HT1080 (cell line): ENCODE data around the gene CERS1. TPM values are rescaled to one million over a fixed set of nuclear protein-coding genes. Genes with fewer than 3 reads are reported as not detected.

ENCODE experiments used
- DNase-seq: peaks from one replicate; pipeline ENCODE4 v3.0.0-alpha.2; 2015; ENCODE audit warnings: low read depth
- total RNA-seq: library from RNA; depleted of rRNA; stranded (reverse); fragments of >200 nt; shearing (Covaris generic); gene quantifications from 2 replicates; pipeline ENCODE4 v1.2.3, GENCODE V29; 2014

CERS1 gene
- total RNA-seq, 1 experiment from 2014 or later: 3.4 TPM

DNA sequence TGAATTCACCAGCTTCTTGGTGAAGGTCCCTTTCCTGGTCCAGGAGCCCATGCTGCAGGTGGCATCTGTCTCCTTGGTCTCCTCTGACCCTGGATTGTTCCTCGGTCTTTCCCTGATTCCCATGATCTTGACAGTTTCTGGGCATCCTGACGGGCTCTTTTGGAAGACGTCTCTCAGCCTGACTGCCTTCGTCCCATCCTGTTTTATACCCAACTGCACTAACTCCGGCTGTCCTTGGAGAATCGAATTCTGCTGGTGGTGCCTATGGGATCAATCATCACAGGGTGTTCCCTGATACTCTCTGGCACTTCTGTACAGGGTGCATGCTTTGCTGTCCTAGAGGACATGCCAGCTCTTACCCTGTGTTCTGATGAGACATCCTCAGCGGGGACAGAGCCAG, 19.1 kb downstream of the CERS1 start:
- no peak for DNase-seq

- DNase-seq: no peak
Measured at GRCh38 chr19:18875726-18876125, 20.2 kb downstream of the CERS1 start.

- DNase-seq: no peak
Measured at GRCh38 chr19:18871543-18871942, 24.4 kb downstream of the CERS1 start.

DNA sequence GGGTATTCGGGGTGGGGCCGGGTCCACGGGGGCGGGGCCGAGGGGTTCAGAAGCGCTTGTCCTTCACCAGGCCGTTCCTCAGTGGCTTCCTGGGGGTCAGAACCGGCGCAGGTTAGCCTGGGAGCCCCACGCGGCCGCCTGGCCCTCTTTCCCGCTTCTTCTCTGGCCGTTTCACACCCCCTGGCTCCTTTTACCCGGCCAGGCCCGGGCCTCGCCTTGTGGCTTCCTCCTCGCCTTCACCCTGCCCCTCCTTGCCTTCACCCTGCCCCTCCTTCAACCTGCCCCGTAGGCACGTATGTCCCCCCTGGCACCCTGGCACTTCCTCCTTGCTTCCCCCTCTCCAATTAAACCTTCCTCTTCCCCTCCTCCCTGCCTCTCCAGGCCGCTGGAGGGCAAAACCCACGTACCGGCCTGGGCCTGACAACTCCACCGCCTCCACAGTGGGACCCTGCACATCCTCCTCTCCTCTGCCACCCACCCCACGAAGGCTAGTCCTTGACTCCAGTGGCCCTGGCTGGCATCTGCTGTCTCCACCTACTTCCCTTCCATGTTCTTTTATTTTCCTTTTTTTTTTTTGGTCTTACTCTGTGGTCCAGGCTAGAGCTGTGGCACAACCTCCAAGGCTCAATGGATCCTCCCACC, 25.3 kb downstream of the CERS1 start:
- no peak for DNase-seq

GRCh38 chr19:18869781-18870530, 26.0 kb downstream of the CERS1 start:
- no peak for DNase-seq

DNA sequence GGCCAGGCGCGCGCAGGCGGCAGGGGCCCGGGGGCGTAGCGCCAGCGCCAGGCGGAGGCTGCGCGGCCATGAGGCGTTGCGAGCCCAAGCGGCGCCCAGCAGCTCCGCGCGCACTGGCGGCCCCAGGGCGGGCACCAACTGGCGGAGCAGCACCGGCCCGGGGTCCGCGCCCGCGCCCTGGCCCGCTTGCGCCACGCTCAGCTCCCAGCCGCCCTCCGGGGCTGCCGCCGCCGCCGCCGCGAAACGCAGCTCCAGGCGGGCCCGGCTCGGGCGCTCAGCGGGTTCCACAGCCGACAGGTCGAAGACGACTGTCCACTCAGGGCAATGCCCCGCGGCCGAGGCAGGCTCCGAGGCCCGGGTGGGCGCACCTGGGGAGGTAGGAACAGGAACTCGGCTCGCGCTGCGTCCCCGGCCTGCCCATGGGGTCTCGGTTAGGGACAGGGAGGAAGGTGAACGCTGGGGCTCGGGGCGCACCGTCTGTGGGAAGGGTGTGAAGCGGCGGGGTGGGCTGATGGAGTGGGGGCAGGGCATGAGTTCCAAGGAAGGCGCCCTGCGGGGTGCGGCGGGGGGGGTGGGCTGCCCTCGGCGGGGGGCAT, 26.8 kb downstream of the CERS1 start:
- no peak for DNase-seq

DNA sequence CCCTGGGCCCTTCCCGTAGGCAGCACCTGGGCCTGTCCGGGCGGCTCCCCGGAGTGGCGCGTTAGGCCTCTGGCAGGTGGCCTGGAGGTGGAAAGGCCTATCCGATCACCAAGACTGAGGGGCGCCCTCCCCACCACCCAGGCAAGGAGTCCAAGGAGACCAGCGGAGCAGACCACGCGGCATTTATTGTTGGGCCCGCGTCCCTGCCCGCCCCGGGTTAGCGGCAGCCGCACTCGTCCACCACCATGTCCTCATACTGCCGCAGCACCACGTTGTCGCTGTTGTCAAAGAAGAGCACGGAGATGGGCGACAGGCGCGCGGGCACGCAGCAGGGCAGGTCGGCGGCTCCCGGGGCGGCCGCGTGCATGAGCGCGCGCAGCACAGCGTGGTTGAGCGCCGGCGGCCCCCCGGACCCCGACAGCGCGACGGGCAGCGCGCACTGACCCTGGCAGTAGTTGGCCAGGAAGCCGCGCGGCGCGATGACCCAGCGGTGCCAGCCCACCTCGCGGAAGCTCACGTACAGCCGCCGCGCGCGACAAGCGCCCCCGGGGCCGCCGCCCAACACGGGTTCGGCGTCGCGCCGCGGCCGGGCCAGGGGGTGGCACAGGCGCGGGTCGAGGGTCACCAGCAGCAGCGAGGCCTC, 27.5 kb downstream of the CERS1 start:
- no peak for DNase-seq

DNA sequence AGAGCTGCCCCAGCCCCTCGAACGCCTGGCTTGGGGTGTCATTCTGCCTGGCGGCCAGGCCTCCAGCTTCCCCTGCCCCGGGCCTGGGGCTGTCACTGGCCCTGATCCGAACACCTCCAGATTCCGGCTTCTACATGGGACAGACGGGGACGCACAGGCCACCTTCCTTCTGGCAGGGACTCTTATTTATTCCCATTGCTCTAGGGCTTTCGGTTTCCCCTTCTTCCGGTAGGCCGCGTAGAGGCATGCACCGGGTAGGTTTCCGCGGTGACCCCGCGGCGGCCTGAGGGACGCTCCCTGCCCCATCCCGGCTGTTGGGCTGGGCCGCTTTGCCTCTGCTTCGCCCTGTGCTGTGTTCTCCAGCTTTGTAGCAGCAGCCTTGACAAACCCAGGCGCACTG, 28.2 kb downstream of the CERS1 start:
- DNase-seq: no peak

DNA sequence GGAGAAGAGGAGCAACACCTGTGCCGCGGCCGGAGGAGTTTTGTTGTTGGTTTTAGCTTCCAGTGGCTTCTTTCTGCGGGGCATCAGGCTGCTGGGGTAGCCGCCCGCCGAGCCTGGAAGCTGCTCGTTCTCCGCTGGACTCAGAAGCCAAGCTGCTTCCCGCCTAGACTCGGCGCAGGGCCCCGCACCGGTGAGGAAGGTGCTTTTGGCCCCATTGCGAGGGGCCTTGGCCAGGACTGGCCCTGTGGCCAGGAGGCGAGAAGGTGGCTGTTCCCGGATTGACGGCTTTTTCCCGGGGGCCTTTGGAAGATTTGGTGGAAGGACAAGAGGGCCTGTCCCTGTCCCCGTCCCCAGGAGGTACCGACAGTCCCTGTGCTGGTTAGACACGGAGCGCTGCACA, 28.8 kb downstream of the CERS1 start:
- no peak for DNase-seq

DNA sequence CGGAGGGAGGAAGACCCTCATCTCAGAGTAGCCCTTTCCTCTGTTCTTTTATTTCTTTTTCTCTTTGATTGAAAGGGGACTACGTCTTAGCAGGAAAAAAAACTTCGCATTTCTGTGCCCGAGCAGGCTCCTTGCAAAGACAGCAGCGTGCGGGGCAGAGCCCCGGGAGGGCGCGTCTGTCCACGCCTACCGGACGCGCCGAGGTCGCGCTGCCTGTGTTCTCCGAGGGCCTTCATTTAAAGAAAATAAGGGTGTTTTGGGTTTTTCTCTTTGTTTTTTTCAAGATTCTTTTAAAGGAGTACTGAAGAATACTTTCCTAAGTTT, 29.2 kb downstream of the CERS1 start:
- no peak for DNase-seq

- peak; percentile 47 for DNase-seq
Measured at GRCh38 chr19:18865973-18866799, 29.8 kb downstream of the CERS1 start.

GRCh38 chr19:18865106-18865972, 30.6 kb downstream of the CERS1 start:
- DNase-seq: no peak

DNA sequence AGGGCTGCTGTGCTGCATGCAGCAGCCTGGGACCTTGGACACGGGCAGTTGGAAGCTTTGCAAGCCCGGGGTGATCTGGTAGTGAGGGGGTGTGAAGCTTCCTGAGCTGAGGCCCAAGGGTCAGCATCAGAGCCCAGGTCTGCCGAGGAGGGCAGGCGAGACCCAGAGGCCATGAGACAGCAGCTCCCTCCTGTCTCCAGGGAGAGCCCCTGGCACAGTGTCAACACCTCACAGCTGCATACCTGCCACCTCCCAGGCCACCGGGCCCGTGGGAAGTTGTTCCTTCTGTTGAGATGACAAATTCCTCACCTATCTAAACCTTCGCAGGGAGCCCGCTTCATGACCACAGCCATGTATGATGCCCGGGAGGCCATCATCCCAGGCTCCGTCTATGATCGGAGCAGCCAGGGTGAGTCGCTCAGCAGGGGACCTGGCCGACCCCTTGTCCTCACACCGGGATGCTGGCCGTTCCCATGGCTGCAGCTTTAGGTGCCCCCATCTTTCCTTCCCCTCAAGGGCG, 32.1 kb downstream of the CERS1 start:
- DNase-seq: no peak

DNA sequence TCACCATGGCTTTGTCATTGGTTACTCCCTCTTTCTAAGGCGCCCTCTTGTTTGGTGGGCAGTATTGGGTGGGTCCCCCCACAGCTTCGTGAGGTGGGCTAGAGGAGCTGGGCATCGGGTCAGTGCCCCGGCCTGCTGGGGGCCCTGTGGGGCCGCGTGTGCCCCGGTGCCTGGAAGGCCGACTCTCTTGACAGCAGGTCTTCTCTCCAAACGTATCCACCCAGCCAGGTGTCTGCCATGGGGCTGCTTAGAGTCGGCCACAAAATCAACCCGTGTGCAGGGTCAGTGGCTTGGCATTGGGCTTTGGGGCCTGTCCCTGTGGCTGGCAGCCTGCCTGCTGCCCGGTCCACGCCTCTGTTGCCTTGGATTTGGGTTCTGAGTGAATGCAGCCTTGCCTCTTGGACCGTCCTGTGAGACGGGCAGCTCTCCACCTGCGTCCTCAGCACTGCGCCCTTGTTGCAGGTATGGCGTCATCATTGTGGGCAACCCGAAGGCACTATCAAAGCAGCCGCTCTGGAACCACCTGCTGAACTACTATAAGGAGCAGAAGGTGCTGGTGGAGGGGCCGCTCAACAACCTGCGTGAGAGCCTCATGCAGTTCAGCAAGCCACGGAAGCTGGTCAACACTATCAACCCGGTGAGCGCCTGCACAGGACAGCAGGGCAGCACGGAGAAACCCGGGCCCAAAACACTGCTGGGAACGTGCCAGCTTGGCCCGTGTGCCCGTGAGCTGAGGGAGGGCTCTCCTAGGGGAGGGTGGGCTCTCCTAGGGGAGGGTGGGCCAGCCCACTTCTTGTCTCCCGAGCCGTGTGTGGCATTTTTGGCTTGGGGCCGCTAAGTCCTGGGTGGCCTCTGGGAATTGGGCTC, 32.7 kb downstream of the CERS1 start:
- no peak for DNase-seq

DNA sequence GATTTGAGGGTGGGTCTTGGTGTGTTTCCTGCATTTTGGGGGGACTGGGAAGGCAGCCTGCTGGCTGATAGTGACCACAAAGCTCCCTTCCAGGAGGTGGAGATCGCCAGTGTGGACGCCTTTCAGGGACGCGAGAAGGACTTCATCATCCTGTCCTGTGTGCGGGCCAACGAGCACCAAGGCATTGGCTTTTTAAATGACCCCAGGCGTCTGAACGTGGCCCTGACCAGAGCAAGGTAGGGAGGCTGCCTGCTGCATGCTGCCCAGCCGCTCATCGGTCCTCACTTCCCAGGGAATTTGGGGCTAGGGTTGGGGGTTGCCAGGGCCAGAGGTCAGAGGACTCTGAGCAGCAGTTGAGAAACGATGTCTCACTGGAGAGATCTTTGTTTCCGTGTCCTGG, 34.0 kb downstream of the CERS1 start:
- DNase-seq: no peak

GRCh38 chr19:18861235-18861634, 34.7 kb downstream of the CERS1 start:
- DNase-seq: no peak

DNA sequence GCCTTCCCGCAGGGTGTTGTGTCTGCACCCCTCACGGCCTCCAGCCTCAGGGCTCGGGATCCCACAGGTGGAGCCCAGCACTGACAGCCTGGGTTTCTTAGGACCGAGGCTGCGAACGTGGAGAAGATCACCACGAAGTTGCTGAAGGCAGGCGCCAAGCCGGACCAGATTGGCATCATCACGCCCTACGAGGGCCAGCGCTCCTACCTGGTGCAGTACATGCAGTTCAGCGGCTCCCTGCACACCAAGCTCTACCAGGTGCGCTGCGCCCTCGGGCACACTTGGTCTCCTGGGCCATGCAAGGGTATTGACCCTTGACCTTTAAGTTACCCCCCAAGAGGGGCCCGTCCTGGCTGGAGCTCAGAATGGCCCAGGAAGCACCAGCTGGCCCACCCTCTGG, 35.2 kb downstream of the CERS1 start:
- DNase-seq: no peak

DNA sequence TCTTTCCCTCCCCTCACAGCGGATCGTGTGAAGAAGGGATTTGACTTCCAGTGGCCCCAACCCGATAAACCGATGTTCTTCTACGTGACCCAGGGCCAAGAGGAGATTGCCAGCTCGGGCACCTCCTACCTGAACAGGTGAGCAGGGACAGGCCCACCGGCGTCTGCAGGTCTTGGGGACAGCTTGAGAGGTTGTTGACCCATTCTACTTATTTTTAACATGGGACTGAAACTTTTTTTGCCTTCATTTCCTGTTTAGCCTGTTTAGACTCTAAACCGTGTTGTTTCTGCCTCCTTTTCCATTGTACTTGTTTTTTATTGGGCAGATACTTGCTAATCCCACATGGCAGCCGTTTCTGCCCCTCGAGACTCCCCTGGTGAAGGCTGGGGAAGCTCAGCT, 35.7 kb downstream of the CERS1 start:
- DNase-seq: no peak

GRCh38 chr19:18859676-18860301, 36.2 kb downstream of the CERS1 start:
- DNase-seq: no peak
